Measurements from ENCODE around the gene OR4D11. TPM values are rescaled to one million over a fixed set of nuclear protein-coding genes. Genes with fewer than 3 reads are reported as not detected.

The OR4D11 gene
- total and polyA plus RNA-seq, 2 donors (not counting 1 experiment from before 2014, with no cell fraction given) = not detected

- H3K27me3 Mint-ChIP-seq = peaks cover 11% of the 10 kb centered on the region
- TF ChIP-seq, protein P1, sequence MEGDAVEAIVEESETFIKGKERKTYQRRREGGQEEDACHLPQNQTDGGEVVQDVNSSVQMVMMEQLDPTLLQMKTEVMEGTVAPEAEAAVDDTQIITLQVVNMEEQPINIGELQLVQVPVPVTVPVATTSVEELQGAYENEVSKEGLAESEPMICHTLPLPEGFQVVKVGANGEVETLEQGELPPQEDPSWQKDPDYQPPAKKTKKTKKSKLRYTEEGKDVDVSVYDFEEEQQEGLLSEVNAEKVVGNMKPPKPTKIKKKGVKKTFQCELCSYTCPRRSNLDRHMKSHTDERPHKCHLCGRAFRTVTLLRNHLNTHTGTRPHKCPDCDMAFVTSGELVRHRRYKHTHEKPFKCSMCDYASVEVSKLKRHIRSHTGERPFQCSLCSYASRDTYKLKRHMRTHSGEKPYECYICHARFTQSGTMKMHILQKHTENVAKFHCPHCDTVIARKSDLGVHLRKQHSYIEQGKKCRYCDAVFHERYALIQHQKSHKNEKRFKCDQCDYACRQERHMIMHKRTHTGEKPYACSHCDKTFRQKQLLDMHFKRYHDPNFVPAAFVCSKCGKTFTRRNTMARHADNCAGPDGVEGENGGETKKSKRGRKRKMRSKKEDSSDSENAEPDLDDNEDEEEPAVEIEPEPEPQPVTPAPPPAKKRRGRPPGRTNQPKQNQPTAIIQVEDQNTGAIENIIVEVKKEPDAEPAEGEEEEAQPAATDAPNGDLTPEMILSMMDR (IDR thresholded peaks at IDR 0.05) = no peak
- no peak for TF ChIP-seq EZH2 (IDR thresholded peaks at IDR 0.05; ENCODE audit: borderline replicate concordance, insufficient read depth, low read depth, low read length, poor library complexity, severe bottlenecking)
- no peak overlapping the region for H3K27ac Mint-ChIP-seq
- Histone ChIP-seq H3K79me2 (ENCODE audit: control insufficient read depth, insufficient read depth, low read length) (no peaks in the 10 kb centered on the region), H3K27me3 (replicated peaks in 1 of 4; ENCODE audit: control extremely low read depth in 1 of 4, control insufficient read depth in 3 of 4, insufficient read depth in 4 of 4, low read length in 3 of 4) (no peaks in the 10 kb centered on the region), H2AFZ (ENCODE audit: insufficient read depth, low read depth, low read length, poor library complexity, severe bottlenecking) (no peak overlapping the region), H3K9me3 (ENCODE audit: control extremely low read depth in 1 of 3, control insufficient read depth in 2 of 3, insufficient read depth in 1 of 3, low read length in 2 of 3) (no peaks in the 10 kb centered on the region), H4K20me1 (ENCODE audit: control insufficient read depth, insufficient read depth, low read length, poor library complexity, severe bottlenecking) (no peaks in the 10 kb centered on the region), H3K9ac (ENCODE audit: low read length) (no peak overlapping the region), H3K36me3 (replicated peaks in 1 of 2; ENCODE audit: control extremely low read depth in 1 of 2, control insufficient read depth in 1 of 2, extremely low read depth in 1 of 2, insufficient read depth in 2 of 2, low read length in 1 of 2) (no peaks in the 10 kb centered on the region), H3K27ac (ENCODE audit: low read length in 2 of 2) (no peak overlapping the region), H3K4me3 (ENCODE audit: control extremely low read depth in 1 of 5, extremely low read depth in 1 of 5, insufficient read depth in 1 of 5, low read depth in 2 of 5, low read length in 4 of 5) (no peak overlapping the region), H3K4me1 (ENCODE audit: control insufficient read depth in 2 of 2, insufficient read depth in 2 of 2, low read length in 2 of 2) (no peaks in the 10 kb centered on the region), H3K4me2 (replicated peaks; ENCODE audit: low read depth, low read length, poor library complexity, severe bottlenecking) (no peak overlapping the region)
- 90% methylated on average over 6 of the region's 7 CpGs for WGBS (ENCODE audit: insufficient coverage)
- ATAC-seq (ENCODE audit: low read depth) = no peak
- no peak overlapping the region for H3K4me3 Mint-ChIP-seq
- DNase-seq = no peak
- ChIA-PET POLR2A (no interaction called here), CTCF (interaction anchor here (0.9 to 1.6 kb wide), 2 partner anchors 9 to 152 kb away, joined by 4 read pairs; no protein-coding TSS in a partner anchor)
- H3K4me1 Mint-ChIP-seq = no peaks in the 10 kb centered on the region
- intact Hi-C loops (cut with micrococcal nuclease) = no loop called here
- H3K9me3 Mint-ChIP-seq (ENCODE audit: insufficient read depth) = no peaks in the 10 kb centered on the region
These were observed 25.3 kb downstream of the OR4D11 start for GRCh38 chr11:59528711-59529110.

DNA sequence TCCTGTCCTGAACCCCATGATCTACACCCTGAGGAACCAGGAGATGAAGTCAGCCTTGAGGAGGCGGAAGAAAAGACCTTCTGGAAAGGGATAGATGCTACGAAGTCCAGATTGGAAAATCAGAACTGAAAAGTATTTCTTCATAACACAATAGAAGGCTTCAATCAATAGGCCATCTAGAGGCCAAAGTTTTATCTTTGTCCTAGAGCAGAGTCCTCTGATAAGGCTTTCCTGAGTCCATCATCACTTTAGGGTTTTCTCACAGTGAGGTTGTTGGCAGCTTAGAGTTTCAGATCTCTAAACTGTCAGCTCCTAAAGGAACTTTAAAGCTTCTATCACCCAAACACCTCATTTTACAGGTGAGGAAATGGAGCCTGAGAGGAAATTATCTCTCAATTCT, 29.2 kb downstream of the OR4D11 start:
- no peak for DNase-seq
- Mint-ChIP-seq H3K27ac (no peak overlapping the region), H3K4me1 (peaks cover 5% of the 10 kb centered on the region), H3K9me3 (ENCODE audit: insufficient read depth) (no peaks in the 10 kb centered on the region), H3K4me3 (no peak overlapping the region), H3K27me3 (peaks cover 11% of the 10 kb centered on the region)
- CTCF ChIA-PET = interaction anchor here (1.6 kb wide), 1 partner anchor 14 kb away, joined by 3 read pairs; no protein-coding TSS in a partner anchor
- POLR2A ChIA-PET = no interaction called here
- ATAC-seq (ENCODE audit: low read depth) = no peak
- Histone ChIP-seq H4K20me1 (ENCODE audit: control insufficient read depth, insufficient read depth, low read length, poor library complexity, severe bottlenecking) (no peaks in the 10 kb centered on the region), H3K9me3 (ENCODE audit: control extremely low read depth in 1 of 3, control insufficient read depth in 2 of 3, insufficient read depth in 1 of 3, low read length in 2 of 3) (no peaks in the 10 kb centered on the region), H3K27me3 (replicated peaks in 1 of 4; ENCODE audit: control extremely low read depth in 1 of 4, control insufficient read depth in 3 of 4, insufficient read depth in 4 of 4, low read length in 3 of 4) (no peaks in the 10 kb centered on the region), H3K4me3 (ENCODE audit: control extremely low read depth in 1 of 5, extremely low read depth in 1 of 5, insufficient read depth in 1 of 5, low read depth in 2 of 5, low read length in 4 of 5) (no peak overlapping the region), H3K4me2 (replicated peaks; ENCODE audit: low read depth, low read length, poor library complexity, severe bottlenecking) (no peak overlapping the region), H3K79me2 (ENCODE audit: control insufficient read depth, insufficient read depth, low read length) (no peaks in the 10 kb centered on the region), H3K9ac (ENCODE audit: low read length) (no peak overlapping the region), H2AFZ (ENCODE audit: insufficient read depth, low read depth, low read length, poor library complexity, severe bottlenecking) (no peak overlapping the region), H3K36me3 (replicated peaks in 1 of 2; ENCODE audit: control extremely low read depth in 1 of 2, control insufficient read depth in 1 of 2, extremely low read depth in 1 of 2, insufficient read depth in 2 of 2, low read length in 1 of 2) (no peaks in the 10 kb centered on the region), H3K27ac (ENCODE audit: low read length in 2 of 2) (no peak overlapping the region), H3K4me1 (ENCODE audit: control insufficient read depth in 2 of 2, insufficient read depth in 2 of 2, low read length in 2 of 2) (peaks cover 0 to 4% of the 10 kb centered on the region in 2 donors)
- no CpG with 5 or more reads among the region's 2 CpGs for WGBS (ENCODE audit: insufficient coverage)
- intact Hi-C loops (cut with micrococcal nuclease) = no loop called here
- no peak for TF ChIP-seq EZH2 (IDR thresholded peaks at IDR 0.05; ENCODE audit: borderline replicate concordance, insufficient read depth, low read depth, low read length, poor library complexity, severe bottlenecking)
- TF ChIP-seq, protein P1 (IDR thresholded peaks at IDR 0.05) = no peak
